ENCODE measurements around the gene PPP1R9B. TPM values are rescaled to one million over a fixed set of nuclear protein-coding genes. Genes with fewer than 3 reads are reported as not detected.

The PPP1R9B gene
- total RNA-seq, 1 donor from 2014 or later, result 73.6 TPM

DNA sequence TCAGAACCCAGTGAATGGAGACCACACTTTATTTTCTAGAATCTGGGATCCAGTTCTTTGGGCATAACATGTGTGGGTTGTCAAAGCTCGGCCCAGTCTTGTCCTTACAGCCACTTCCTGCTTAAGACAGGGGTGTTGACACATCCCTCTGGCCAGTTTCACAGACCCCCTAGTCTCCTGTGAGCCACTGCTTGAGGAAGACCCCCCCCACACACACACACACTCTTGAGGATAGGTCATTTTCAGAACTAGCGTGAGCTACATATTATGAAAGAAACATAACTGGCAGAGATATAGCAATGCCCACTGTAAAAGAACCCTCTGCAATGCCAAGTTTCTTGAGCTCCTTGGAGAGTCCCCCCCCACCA lies 58.6 kb downstream of the PPP1R9B start:
- peaks cover 7% of the 10 kb centered on the region for H3K36me3 Mint-ChIP-seq (ENCODE audit: low read depth, unreplicated experiment)
- Histone ChIP-seq H3K79me2 (ENCODE audit: insufficient read depth, low read length) (peaks cover 16% of the 10 kb centered on the region), H2AFZ (ENCODE audit: low read depth, low read length) (no peak overlapping the region), H3K27me3 (ENCODE audit: insufficient read depth, low read length) (no peaks in the 10 kb centered on the region), H4K20me1 (ENCODE audit: insufficient read depth, low read length) (peaks cover 34% of the 10 kb centered on the region), H3K9ac (ENCODE audit: low read length) (no peak overlapping the region), H3K4me1 (ENCODE audit: insufficient read depth, low read length) (peaks cover 15% of the 10 kb centered on the region), H3K27ac (ENCODE audit: low read depth, low read length) (no peak overlapping the region), H3K4me2 (ENCODE audit: low read length) (no peak overlapping the region), H3K9me3 (ENCODE audit: insufficient read depth, low read depth, low read length) (no peaks in the 10 kb centered on the region), H3K36me3 (ENCODE audit: insufficient read depth, low read length) (peaks cover 30% of the 10 kb centered on the region), H3K4me3 (ENCODE audit: insufficient read depth, low read depth, low read length) (no peak overlapping the region)
- no peak for DNase-seq (ENCODE audit: low read depth)
- no peak overlapping the region for H3K4me3 Mint-ChIP-seq (ENCODE audit: unreplicated experiment)
- FAIRE-seq, result no peak
- H3K27ac Mint-ChIP-seq (ENCODE audit: unreplicated experiment), result no peak overlapping the region
- no peaks in the 10 kb centered on the region for H3K27me3 Mint-ChIP-seq (ENCODE audit: low read depth, unreplicated experiment)
- TF ChIP-seq, protein P1, sequence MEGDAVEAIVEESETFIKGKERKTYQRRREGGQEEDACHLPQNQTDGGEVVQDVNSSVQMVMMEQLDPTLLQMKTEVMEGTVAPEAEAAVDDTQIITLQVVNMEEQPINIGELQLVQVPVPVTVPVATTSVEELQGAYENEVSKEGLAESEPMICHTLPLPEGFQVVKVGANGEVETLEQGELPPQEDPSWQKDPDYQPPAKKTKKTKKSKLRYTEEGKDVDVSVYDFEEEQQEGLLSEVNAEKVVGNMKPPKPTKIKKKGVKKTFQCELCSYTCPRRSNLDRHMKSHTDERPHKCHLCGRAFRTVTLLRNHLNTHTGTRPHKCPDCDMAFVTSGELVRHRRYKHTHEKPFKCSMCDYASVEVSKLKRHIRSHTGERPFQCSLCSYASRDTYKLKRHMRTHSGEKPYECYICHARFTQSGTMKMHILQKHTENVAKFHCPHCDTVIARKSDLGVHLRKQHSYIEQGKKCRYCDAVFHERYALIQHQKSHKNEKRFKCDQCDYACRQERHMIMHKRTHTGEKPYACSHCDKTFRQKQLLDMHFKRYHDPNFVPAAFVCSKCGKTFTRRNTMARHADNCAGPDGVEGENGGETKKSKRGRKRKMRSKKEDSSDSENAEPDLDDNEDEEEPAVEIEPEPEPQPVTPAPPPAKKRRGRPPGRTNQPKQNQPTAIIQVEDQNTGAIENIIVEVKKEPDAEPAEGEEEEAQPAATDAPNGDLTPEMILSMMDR (IDR thresholded peaks at IDR 0.05; ENCODE audit: insufficient read depth, low read depth, low read length), result no peak
- TF ChIP-seq EZH2 (IDR thresholded peaks at IDR 0.05; ENCODE audit: insufficient read depth, low read length), result no peak
- H3K9me3 Mint-ChIP-seq (ENCODE audit: unreplicated experiment), result no peaks in the 10 kb centered on the region
- H3K4me1 Mint-ChIP-seq (ENCODE audit: low read depth, unreplicated experiment), result peaks cover 7% of the 10 kb centered on the region

DNA sequence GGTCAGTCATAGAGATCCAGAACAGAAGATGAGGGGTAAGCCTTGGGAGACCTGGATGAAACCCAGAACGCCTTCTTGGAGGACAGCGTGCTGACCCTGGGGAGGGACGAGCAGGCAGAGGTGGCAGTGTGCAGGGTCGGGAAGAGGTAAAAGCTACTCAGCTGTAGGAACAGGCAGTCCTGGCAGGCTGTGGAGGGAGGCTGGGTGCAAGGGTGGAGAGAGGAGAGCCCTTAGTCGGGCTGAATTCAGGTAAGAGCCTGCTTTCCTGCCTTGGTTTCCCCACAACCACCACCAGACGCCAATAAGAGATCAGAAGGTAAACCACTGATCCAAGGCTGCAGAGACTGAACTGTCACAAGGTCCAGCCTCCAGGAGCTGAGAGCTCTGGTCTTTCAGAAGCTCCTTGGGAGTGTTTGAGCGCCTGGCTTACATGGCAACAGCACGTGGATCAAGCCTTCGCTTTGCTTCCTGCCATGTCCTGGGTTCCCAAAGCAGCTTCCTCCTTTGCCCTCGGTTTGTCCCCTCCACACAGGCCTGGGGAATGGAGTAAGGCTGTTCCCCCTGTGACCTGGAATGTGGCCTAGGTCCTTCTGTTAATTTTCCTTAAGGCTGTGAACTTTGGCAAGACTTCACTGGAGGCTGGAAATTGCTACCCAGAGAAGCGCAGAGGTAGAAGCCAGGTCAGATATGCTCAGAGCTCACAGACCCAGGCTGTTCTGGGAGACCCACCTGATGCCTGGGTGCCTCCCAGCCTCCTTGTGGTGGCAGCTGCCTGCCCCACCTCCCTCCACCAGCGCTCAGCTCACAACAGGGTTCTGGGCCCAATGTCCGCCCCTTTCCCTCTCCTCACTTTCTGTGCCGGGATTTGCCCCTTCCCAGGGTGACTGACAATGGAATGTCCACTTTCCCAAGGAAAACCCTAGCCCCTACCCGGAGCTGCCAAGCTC lies 59.2 kb downstream of the PPP1R9B start:
- no peak for FAIRE-seq
- no peaks in the 10 kb centered on the region for H3K9me3 ChIP-seq (ENCODE audit: insufficient read depth, low read depth, low read length)
- no peak overlapping the region for H3K4me3 Mint-ChIP-seq (ENCODE audit: unreplicated experiment)

More for the DNA sequence above, 59.2 kb downstream of the PPP1R9B start:
- Histone ChIP-seq H3K36me3 (ENCODE audit: insufficient read depth, low read length) (peaks cover 30% of the 10 kb centered on the region), H3K27me3 (ENCODE audit: insufficient read depth, low read length) (no peaks in the 10 kb centered on the region), H3K4me1 (ENCODE audit: insufficient read depth, low read length) (peaks cover 15% of the 10 kb centered on the region), H3K4me2 (ENCODE audit: low read length) (no peak overlapping the region), H3K4me3 (ENCODE audit: insufficient read depth, low read depth, low read length) (no peak overlapping the region), H4K20me1 (ENCODE audit: insufficient read depth, low read length) (peaks cover 38% of the 10 kb centered on the region), H3K9ac (ENCODE audit: low read length) (no peak overlapping the region), H2AFZ (ENCODE audit: low read depth, low read length) (no peak overlapping the region), H3K27ac (ENCODE audit: low read depth, low read length) (no peak overlapping the region), H3K79me2 (ENCODE audit: insufficient read depth, low read length) (peaks cover 16% of the 10 kb centered on the region)
- TF ChIP-seq EZH2 (IDR thresholded peaks at IDR 0.05; ENCODE audit: insufficient read depth, low read length), result no peak
- TF ChIP-seq, protein P1 (IDR thresholded peaks at IDR 0.05; ENCODE audit: insufficient read depth, low read depth, low read length), result no peak
- H3K36me3 Mint-ChIP-seq (ENCODE audit: low read depth, unreplicated experiment), result peaks cover 7% of the 10 kb centered on the region
- H3K4me1 Mint-ChIP-seq (ENCODE audit: low read depth, unreplicated experiment), result peaks cover 7% of the 10 kb centered on the region
- no peak for DNase-seq (ENCODE audit: low read depth)
- H3K27me3 Mint-ChIP-seq (ENCODE audit: low read depth, unreplicated experiment), result no peaks in the 10 kb centered on the region
- H3K9me3 Mint-ChIP-seq (ENCODE audit: unreplicated experiment), result no peaks in the 10 kb centered on the region
- H3K27ac Mint-ChIP-seq (ENCODE audit: unreplicated experiment), result peak overlapping the region; percentile 63

Measured in astrocyte (in vitro differentiated cells and primary cell).